ENCODE data around the gene ALX4. TPM values are rescaled to one million over a fixed set of nuclear protein-coding genes. Genes with fewer than 3 reads are reported as not detected.

The ALX4 gene
- total RNA-seq, 1 experiment from 2014 or later: not detected

DNA sequence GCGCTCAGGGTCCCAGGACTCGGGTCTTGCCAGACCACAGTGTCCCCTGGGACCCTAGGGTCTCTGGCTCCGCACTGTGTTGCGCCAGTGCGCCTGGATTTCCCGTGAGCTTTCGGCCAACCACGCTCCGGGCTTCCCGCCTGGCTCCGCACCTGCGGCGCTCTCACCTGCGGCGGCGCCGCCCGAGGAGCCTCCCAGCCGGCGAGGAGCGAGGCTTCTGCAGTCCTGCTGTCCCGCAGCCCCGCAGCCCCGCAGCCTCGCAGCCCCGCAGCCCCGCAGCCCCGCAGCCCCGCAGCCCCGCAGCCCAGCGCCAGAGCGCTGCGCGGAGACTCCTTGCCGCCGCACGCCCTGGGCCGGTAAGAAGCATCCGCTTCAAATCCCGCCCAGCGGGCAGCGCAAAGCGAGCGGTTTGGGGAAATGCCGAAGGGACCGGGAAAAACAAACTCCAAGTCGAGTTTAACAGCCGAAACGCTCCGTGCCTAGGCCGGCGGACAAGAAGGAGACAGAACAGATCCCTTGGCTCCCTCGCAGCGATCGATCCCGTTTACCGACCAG, 939 bp downstream of the ALX4 start:
- no peaks in the 10 kb centered on the region for H3K4me1 Mint-ChIP-seq (ENCODE audit: insufficient read depth, unreplicated experiment)
- POLR2A ChIA-PET: no interaction called here
- TF ChIP-seq, protein P1, sequence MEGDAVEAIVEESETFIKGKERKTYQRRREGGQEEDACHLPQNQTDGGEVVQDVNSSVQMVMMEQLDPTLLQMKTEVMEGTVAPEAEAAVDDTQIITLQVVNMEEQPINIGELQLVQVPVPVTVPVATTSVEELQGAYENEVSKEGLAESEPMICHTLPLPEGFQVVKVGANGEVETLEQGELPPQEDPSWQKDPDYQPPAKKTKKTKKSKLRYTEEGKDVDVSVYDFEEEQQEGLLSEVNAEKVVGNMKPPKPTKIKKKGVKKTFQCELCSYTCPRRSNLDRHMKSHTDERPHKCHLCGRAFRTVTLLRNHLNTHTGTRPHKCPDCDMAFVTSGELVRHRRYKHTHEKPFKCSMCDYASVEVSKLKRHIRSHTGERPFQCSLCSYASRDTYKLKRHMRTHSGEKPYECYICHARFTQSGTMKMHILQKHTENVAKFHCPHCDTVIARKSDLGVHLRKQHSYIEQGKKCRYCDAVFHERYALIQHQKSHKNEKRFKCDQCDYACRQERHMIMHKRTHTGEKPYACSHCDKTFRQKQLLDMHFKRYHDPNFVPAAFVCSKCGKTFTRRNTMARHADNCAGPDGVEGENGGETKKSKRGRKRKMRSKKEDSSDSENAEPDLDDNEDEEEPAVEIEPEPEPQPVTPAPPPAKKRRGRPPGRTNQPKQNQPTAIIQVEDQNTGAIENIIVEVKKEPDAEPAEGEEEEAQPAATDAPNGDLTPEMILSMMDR (IDR thresholded peaks at IDR 0.05; ENCODE audit: unreplicated experiment): no peak
- H3K4me3 Mint-ChIP-seq (ENCODE audit: unreplicated experiment): no peak overlapping the region
- no peak for DNase-seq (ENCODE audit: unreplicated experiment)
- intact Hi-C loops (cut with micrococcal nuclease): no loop called here
- no peaks in the 10 kb centered on the region for H3K36me3 Mint-ChIP-seq (ENCODE audit: insufficient read depth, unreplicated experiment)
- no peaks in the 10 kb centered on the region for H3K9me3 Mint-ChIP-seq (ENCODE audit: unreplicated experiment)
- BruUV-seq (replicated peaks): no TSS peak
- CTCF ChIA-PET: interaction anchor here (0.7 to 1.3 kb wide), 2 partner anchors 205 to 230 kb away, joined by 3 read pairs; no protein-coding TSS in a partner anchor
- no peak overlapping the region for H3K27ac Mint-ChIP-seq (ENCODE audit: low read depth, unreplicated experiment)
- peaks cover 69% of the 10 kb centered on the region for H3K27me3 Mint-ChIP-seq (ENCODE audit: insufficient read depth, unreplicated experiment)

DNA sequence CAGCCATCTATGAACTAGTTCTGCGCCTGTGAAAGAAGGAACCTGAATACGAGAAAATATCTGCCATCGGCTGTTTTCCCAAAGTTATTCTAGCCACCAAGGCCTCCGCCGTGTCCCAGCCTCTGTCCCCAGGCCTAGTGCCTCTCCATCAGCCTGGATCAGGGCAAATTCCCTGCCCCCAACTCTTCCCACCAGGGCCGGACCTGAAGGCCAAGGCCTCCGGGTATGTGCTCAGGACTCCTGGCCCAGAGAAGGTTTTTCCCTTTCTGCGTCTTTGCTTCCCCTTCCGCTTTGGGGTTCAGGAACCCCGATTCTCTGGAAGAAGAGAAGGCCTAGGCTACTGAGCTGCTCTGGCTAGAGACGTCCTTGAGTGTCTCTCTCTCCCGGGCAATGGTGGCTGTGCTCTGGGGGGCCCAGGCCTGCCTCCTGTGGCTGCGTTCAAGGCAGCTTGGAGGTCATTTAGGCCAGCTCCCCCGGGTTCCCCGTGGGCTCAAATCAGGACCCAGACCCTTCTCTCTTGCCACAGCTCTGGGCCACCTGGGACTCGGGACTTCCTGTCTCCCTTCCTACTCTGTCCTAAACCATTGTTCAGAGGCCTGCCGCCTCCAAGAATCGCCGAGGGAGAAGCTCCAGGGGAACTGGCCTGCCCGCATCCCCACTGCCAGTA, 1.6 kb downstream of the ALX4 start:
- CTCF ChIA-PET: interaction anchor here (0.6 to 1.3 kb wide), 3 partner anchors 23 to 231 kb away, joined by 3 read pairs; no protein-coding TSS in a partner anchor
- BruUV-seq (replicated peaks): no TSS peak
- H3K27ac Mint-ChIP-seq (ENCODE audit: low read depth, unreplicated experiment): no peak overlapping the region

DNA sequence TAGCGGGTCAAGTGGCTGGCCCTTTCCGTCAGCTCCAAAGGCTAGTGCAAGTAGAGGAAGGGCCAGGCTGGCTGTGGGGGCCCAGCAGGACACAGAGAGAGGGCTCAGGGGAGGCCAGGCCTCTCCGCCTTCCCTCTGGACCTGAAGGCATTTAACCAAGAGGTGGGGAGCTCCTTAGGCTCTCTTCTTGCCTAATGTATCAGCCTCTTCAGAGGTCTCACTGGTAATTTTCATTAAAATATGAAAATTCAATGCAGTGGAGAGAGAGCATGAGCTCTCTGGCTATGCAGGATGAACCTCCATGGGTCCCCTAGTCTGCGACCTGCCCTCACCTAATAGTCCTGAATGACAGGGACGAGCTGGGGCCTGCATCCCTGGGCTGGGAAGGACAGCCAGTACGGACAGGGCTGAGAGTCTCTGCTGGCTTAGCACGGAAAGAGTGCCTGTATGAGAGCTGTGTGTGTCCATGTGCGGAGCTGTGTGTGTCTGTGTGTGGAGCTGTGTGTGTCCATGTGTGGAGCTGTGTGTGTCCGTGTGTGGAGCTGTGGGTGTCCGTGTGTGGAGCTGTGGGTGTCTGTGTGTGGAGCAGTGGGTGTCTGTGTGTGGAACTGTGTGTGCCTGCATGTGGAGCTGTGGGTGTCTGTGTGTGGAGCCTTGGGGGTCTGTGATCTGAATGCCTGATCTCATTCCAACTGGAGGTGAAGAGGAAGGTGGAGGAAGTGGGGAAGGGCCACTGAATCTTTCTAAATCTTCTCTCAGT, 2.4 kb downstream of the ALX4 start:
- TF ChIP-seq, protein P1 (IDR thresholded peaks at IDR 0.05; ENCODE audit: unreplicated experiment): no peak
- DNase-seq (ENCODE audit: unreplicated experiment): no peak
- Mint-ChIP-seq H3K4me3 (ENCODE audit: unreplicated experiment) (no peak overlapping the region), H3K27me3 (ENCODE audit: insufficient read depth, unreplicated experiment) (peaks cover 54% of the 10 kb centered on the region), H3K36me3 (ENCODE audit: insufficient read depth, unreplicated experiment) (no peaks in the 10 kb centered on the region), H3K27ac (ENCODE audit: low read depth, unreplicated experiment) (no peak overlapping the region), H3K4me1 (ENCODE audit: insufficient read depth, unreplicated experiment) (no peaks in the 10 kb centered on the region), H3K9me3 (ENCODE audit: unreplicated experiment) (no peaks in the 10 kb centered on the region)
- intact Hi-C loops (cut with micrococcal nuclease): no loop called here
- ChIA-PET CTCF (no interaction called here), POLR2A (no interaction called here)
- no TSS peak for BruUV-seq (replicated peaks)

More for the DNA sequence above, 1.6 kb downstream of the ALX4 start:
- no peak for DNase-seq (ENCODE audit: unreplicated experiment)
- peaks cover 62% of the 10 kb centered on the region for H3K27me3 Mint-ChIP-seq (ENCODE audit: insufficient read depth, unreplicated experiment)
- no peak overlapping the region for H3K4me3 Mint-ChIP-seq (ENCODE audit: unreplicated experiment)
- no peaks in the 10 kb centered on the region for H3K4me1 Mint-ChIP-seq (ENCODE audit: insufficient read depth, unreplicated experiment)
- H3K36me3 Mint-ChIP-seq (ENCODE audit: insufficient read depth, unreplicated experiment): no peaks in the 10 kb centered on the region
- POLR2A ChIA-PET: no interaction called here
- TF ChIP-seq, protein P1 (IDR thresholded peaks at IDR 0.05; ENCODE audit: unreplicated experiment): no peak
- intact Hi-C loops (cut with micrococcal nuclease): no loop called here
- H3K9me3 Mint-ChIP-seq (ENCODE audit: unreplicated experiment): no peaks in the 10 kb centered on the region

GRCh38 chr11:44306918-44307244, 3.1 kb downstream of the ALX4 start:
- H3K9me3 Mint-ChIP-seq (ENCODE audit: unreplicated experiment): no peaks in the 10 kb centered on the region
- no peak overlapping the region for H3K4me3 Mint-ChIP-seq (ENCODE audit: unreplicated experiment)
- intact Hi-C loops (cut with micrococcal nuclease): no loop called here
- CTCF ChIA-PET: no interaction called here
- no peak overlapping the region for H3K27ac Mint-ChIP-seq (ENCODE audit: low read depth, unreplicated experiment)
- no peaks in the 10 kb centered on the region for H3K36me3 Mint-ChIP-seq (ENCODE audit: insufficient read depth, unreplicated experiment)
- TF ChIP-seq, protein P1 (IDR thresholded peaks at IDR 0.05; ENCODE audit: unreplicated experiment): no peak
- peaks cover 47% of the 10 kb centered on the region for H3K27me3 Mint-ChIP-seq (ENCODE audit: insufficient read depth, unreplicated experiment)
- BruUV-seq (replicated peaks): no TSS peak
- H3K4me1 Mint-ChIP-seq (ENCODE audit: insufficient read depth, unreplicated experiment): peaks cover 6% of the 10 kb centered on the region
- no peak for DNase-seq (ENCODE audit: unreplicated experiment)
- POLR2A ChIA-PET: no interaction called here

Measured in MCF 10A (cell line).